Naive thymus-derived CD4-positive, alpha-beta T cell (primary cell): ENCODE data around the gene GDPD3. TPM values are rescaled to one million over a fixed set of nuclear protein-coding genes. Genes with fewer than 3 reads are reported as not detected.
"Not testable (repeated sequence)": the region's sequence is repeated elsewhere in the genome, so short reads cannot be mapped to it uniquely, and the experiment has no call there.

Experiments used
- ATAC-seq: fragments of 150-1000 bp; cut with Tn5 transposase; 2 replicates; pipeline ENCODE4 v1.10.0; 2021; ENCODE audit warnings: mild to moderate bottlenecking, moderate library complexity
- CTCF ChIA-PET: fragments of 350-600 bp; sonication (Branson Sonifier 250); formaldehyde crosslinking; loops from one replicate; lab custom pipeline; 2021; ENCODE audit warnings: antibody characterized with exemption; lab: Charles Lee
- POLR2A ChIA-PET: fragments of 350-600 bp; sonication (Branson Sonifier 250); formaldehyde crosslinking; loops from one replicate; lab custom pipeline; 2021; ENCODE audit warnings: antibody characterized with exemption, inconsistent platforms; lab: Charles Lee
- DNase-seq, 9 donors: peaks; one replicate each; pipeline versions ENCODE4 v3.0.0 to v3.0.0-alpha.2; 2020 to 2022; ENCODE audit warnings: mixed read lengths in 1 of 9
- H3K27ac ChIP-seq: one replicate; pipeline ENCODE4 v1.7.0; 2013; ENCODE audit warnings: mild to moderate bottlenecking, low read depth, low read length, moderate library complexity
- H3K27me3 ChIP-seq, 2 donors: one replicate each; pipeline ENCODE4 v1.7.0; 2013; ENCODE audit warnings: low read length in 2 of 2, mild to moderate bottlenecking in 2 of 2, moderate library complexity in 2 of 2; ENCODE audit not compliant: control insufficient read depth in 2 of 2, insufficient read depth in 2 of 2
- H3K36me3 ChIP-seq, 3 experiments: 1 replicate in 2 of 3; 2 replicates in 1 of 3; pipeline ENCODE4 v1.7.0; 2013; ENCODE audit warnings: low read length in 3 of 3, mild to moderate bottlenecking in 3 of 3, moderate library complexity in 1 of 3; ENCODE audit not compliant: insufficient read depth in 3 of 3, control insufficient read depth in 2 of 3
- H3K4me1 ChIP-seq, 2 donors: one replicate each; pipeline ENCODE4 v1.7.0; 2013; ENCODE audit warnings: low read length in 2 of 2, mild to moderate bottlenecking in 2 of 2, moderate library complexity in 1 of 2; ENCODE audit not compliant: control insufficient read depth in 2 of 2, insufficient read depth in 2 of 2
- H3K4me3 ChIP-seq: 2 replicates; pipeline ENCODE4 v1.7.0; 2013; ENCODE audit warnings: mild to moderate bottlenecking, low read length
- H3K9me3 ChIP-seq, 3 experiments: 1 replicate in 2 of 3; 2 replicates in 1 of 3; pipeline ENCODE4 v1.7.0; 2013; ENCODE audit warnings: low read length in 3 of 3; ENCODE audit not compliant: control insufficient read depth in 2 of 3
- H3K27ac Mint-ChIP-seq, 9 donors: one replicate each; pipeline ENCODE4 v1.8.0; 2020 to 2022; ENCODE audit warnings: mixed read lengths in 9 of 9, mild to moderate bottlenecking in 8 of 9, moderate library complexity in 5 of 9, inconsistent platforms in 2 of 9
- H3K27me3 Mint-ChIP-seq, 5 donors: one replicate each; pipeline ENCODE4 v1.8.0; 2021 to 2022; ENCODE audit warnings: mixed read lengths in 5 of 5, mild to moderate bottlenecking in 1 of 5
- H3K36me3 Mint-ChIP-seq, 5 donors: one replicate each; pipeline ENCODE4 v1.8.0; 2020 to 2022; ENCODE audit warnings: mixed read lengths in 5 of 5, mild to moderate bottlenecking in 3 of 5, inconsistent platforms in 1 of 5
- H3K4me1 Mint-ChIP-seq, 7 donors: one replicate each; pipeline ENCODE4 v1.8.0; 2020 to 2022; ENCODE audit warnings: mixed read lengths in 7 of 7, mild to moderate bottlenecking in 3 of 7, inconsistent platforms in 1 of 7
- H3K4me3 Mint-ChIP-seq, 10 donors: one replicate each; pipeline ENCODE4 v1.8.0; 2020 to 2022; ENCODE audit warnings: mild to moderate bottlenecking in 10 of 10, mixed read lengths in 10 of 10, moderate library complexity in 6 of 10, inconsistent platforms in 2 of 10
- H3K9me3 Mint-ChIP-seq, 11 donors: one replicate each; pipeline ENCODE4 v1.8.0; 2020 to 2022; ENCODE audit warnings: mixed read lengths in 11 of 11, mild to moderate bottlenecking in 4 of 11, inconsistent platforms in 1 of 11, moderate library complexity in 1 of 11
- intact Hi-C, 2 donors: fragments of 100-400 bp; cut with micrococcal nuclease; formaldehyde crosslinking; loops; one replicate each; pipeline ENCODE4 v1.15.1; 2023
- polyA plus RNA-seq, 2 donors: library from polyadenylated mRNA; unstranded; fragments of 300-500 nt; fragmentation: Illumina TruSeq; gene quantifications; one replicate each; pipeline ENCODE4 v1.2.3, GENCODE V29; 2021
- total RNA-seq, 6 experiments: library from RNA in 5 of 6; stranded (reverse) in 5 of 6; gene quantifications; 1 replicate in 5 of 6; 2 replicates in 1 of 6; pipeline ENCODE4 v1.2.3 and lab custom pipeline; 2021 to 2026

The GDPD3 gene
- total and polyA plus RNA-seq, 7 experiments from 2014 or later = 7.9 to 39.3 (median 12.3) TPM; not detected in 2

DNA sequence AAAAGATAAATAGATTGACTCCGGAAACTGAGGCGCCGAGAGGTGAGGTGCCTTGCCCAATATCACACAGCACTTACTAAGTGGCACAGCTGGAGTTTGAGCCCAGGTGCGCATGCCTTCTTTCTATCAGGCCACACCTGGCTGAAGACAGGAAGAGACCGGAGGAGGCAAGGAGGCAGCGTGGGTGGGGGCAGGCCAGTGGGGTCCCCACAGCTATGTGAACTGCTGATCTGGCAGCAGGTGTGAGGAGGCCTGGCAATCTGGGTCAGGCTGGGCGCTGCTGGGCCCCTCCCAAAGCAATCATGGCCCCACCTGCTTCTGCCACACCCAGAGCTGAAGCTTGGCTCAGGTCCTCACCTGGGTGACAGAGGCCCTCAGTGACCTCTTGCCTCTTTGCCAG lies 1.9 kb upstream of the GDPD3 start:
- Mint-ChIP-seq H3K27ac (peak overlapping the region in 5 of 9 donors; percentile 21 to 78 (median 41)), H3K4me3 (peak overlapping the region in 4 of 10 donors; percentile 11 to 56 (median 28)), H3K36me3 (peaks cover 0 to 26% (median 10%) of the 10 kb centered on the region in 5 donors), H3K4me1 (peaks cover 13 to 24% (median 22%) of the 10 kb centered on the region in 7 donors), H3K9me3 (peaks cover 0 to 3% (median 0%) of the 10 kb centered on the region in 11 donors), H3K27me3 (no peaks in the 10 kb centered on the region)
- ChIA-PET POLR2A (interaction anchor here (0.5 to 12.0 kb wide), 5 partner anchors 21 to 72 kb away, joined by 3 to 116 read pairs (median 3); partner anchors contain the start of genes CORO1A and TBX6), CTCF (interaction anchor here (1.6 kb wide), 1 partner anchor 67 kb away, joined by 3 read pairs; no protein-coding TSS in a partner anchor)
- DNase-seq (no peak), ATAC-seq (peak; percentile 12)
- no peak overlapping the region for H3K4me3 ChIP-seq
- H3K27ac ChIP-seq = no peak overlapping the region
- intact Hi-C loops = no loop called here
- no peaks in the 10 kb centered on the region for H3K4me1 ChIP-seq
- H3K9me3 ChIP-seq = no peaks in the 10 kb centered on the region
- H3K27me3 ChIP-seq = no peaks in the 10 kb centered on the region
- H3K36me3 ChIP-seq = peaks cover 0 to 67% (median 9%) of the 10 kb centered on the region in 3 experiments

DNA sequence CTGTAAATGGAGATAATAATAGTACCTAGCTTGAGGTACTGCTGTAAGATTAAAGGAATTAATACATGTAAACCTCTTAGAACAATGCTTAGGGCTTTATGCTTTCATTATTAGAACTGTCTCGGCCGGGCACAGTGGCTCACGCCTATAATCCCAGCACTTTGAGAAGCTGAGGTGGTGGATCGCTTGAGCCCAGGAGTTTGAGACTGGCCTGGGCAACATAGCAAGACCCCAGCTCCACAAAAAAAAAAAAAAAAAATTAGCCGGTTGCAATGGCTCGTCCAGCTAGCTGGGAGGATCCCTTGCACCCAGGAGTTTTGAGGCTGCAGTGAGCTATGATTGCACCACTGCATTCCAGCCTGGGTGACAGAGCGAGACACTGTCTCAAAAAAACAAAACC lies 1.5 kb upstream of the GDPD3 start:
- Mint-ChIP-seq H3K36me3 (peaks cover 0 to 24% (median 10%) of the 10 kb centered on the region in 5 donors), H3K4me1 (peaks cover 11 to 21% (median 18%) of the 10 kb centered on the region in 7 donors), H3K4me3 (peak overlapping the region in 4 of 10 donors; percentile 11 to 56 (median 28)), H3K27ac (peak overlapping the region in 5 of 9 donors; percentile 28 to 78 (median 41))
- H3K9me3 Mint-ChIP-seq, H3K9me3 ChIP-seq, ATAC-seq, H3K27ac ChIP-seq, H3K4me1 ChIP-seq, H3K27me3 ChIP-seq, H3K27me3 Mint-ChIP-seq, H3K4me3 ChIP-seq, DNase-seq, intact Hi-C loops: not testable (repeated sequence)
- ChIA-PET POLR2A (interaction anchor here (0.5 to 12.0 kb wide), 5 partner anchors 21 to 72 kb away, joined by 3 to 116 read pairs (median 3); partner anchors contain the start of genes CORO1A and TBX6), CTCF (interaction anchor here (0.6 to 1.6 kb wide), 2 partner anchors 23 to 67 kb away, joined by 3 read pairs; no protein-coding TSS in a partner anchor)
- peaks cover 0 to 67% (median 9%) of the 10 kb centered on the region in 3 experiments for H3K36me3 ChIP-seq

DNA sequence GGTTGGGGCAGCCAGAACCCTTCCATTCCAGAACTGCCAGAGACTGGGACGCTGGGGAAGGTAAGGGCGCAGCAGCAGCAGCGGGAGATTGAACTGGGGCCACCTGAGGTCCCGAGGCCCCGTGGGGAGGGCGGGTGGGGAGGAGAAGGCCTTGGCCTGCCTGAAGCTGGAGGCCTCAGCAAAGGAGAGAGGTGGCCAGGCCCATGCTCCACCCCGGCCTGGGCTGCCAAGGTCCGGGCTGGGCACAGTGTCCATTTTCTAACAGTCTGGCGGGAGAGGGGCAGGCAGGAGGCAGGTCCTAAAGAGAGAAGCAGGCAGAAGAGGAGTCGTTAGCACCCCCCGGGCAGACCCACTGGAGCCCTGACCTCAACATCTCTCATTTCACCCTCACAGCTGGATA lies 1.1 kb upstream of the GDPD3 start:
- DNase-seq (no peak), ATAC-seq (no peak)
- peaks cover 0 to 23% (median 8%) of the 10 kb centered on the region in 5 donors for H3K36me3 Mint-ChIP-seq
- H3K9me3 Mint-ChIP-seq = peaks cover 0 to 3% (median 0%) of the 10 kb centered on the region in 11 donors
- peak overlapping the region in 1 of 10 donors; percentile 39 for H3K4me3 Mint-ChIP-seq
- intact Hi-C loops = no loop called here
- H3K27me3 ChIP-seq = no peaks in the 10 kb centered on the region
- no peak overlapping the region for H3K27ac ChIP-seq
- ChIA-PET CTCF (interaction anchor here (0.6 to 1.6 kb wide), 2 partner anchors 24 to 68 kb away, joined by 3 read pairs; no protein-coding TSS in a partner anchor), POLR2A (interaction anchor here (1.2 to 12.0 kb wide), 3 partner anchors 23 to 70 kb away, joined by 3 to 116 read pairs (median 4); partner anchors contain the start of genes CORO1A and TBX6)
- H3K9me3 ChIP-seq = no peaks in the 10 kb centered on the region
- H3K27me3 Mint-ChIP-seq = no peaks in the 10 kb centered on the region
- no peak overlapping the region for H3K4me3 ChIP-seq
- H3K4me1 ChIP-seq = no peaks in the 10 kb centered on the region
- H3K27ac Mint-ChIP-seq = peak overlapping the region in 4 of 9 donors; percentile 32 to 59 (median 44)
- peaks cover 10 to 18% (median 15%) of the 10 kb centered on the region in 7 donors for H3K4me1 Mint-ChIP-seq
- H3K36me3 ChIP-seq = peaks cover 0 to 67% (median 9%) of the 10 kb centered on the region in 3 experiments

DNA sequence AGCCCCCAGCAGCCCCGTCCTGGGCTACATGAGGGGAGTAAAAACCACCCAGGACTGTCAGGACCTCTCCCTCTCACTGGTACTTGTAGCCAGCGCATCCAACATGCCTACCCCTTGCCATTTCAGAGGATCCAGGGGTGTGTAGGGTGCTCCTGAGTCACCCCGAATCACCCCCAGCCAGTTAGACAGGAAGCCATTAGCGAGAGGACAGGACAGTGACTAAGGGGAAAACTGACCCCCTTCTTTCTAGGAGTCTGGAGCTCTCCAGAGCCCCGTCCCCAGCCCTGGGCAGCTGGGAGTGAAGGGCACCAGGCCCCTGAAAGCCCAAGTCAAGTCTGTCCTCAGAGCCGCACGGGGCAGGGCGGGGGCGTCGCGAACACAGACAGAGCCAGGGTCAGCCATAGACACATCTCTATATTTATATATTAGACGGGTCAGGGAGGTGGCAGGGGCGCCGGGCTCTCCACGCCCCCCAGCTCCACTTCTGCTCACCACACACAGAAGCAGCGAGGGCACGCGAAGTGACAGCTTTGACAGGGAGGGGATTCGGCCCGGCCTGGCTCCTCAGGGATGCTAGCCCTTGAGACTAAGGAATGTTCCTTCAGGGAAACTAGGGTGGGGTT lies 485 bp upstream of the GDPD3 start:
- intact Hi-C loops = no loop called here
- H3K36me3 ChIP-seq = peaks cover 0 to 64% (median 9%) of the 10 kb centered on the region in 3 experiments
- H3K36me3 Mint-ChIP-seq = peaks cover 0 to 19% (median 7%) of the 10 kb centered on the region in 5 donors
- DNase-seq = no peak
- ATAC-seq = no peak
- H3K4me1 ChIP-seq = no peaks in the 10 kb centered on the region
- H3K27ac Mint-ChIP-seq = peak overlapping the region in 4 of 9 donors; percentile 5 to 65 (median 44)
- H3K27me3 ChIP-seq = no peaks in the 10 kb centered on the region
- H3K4me1 Mint-ChIP-seq = peaks cover 6 to 15% (median 11%) of the 10 kb centered on the region in 7 donors
- H3K4me3 ChIP-seq = no peak overlapping the region
- CTCF ChIA-PET = no interaction called here
- no peak overlapping the region for H3K27ac ChIP-seq
- H3K27me3 Mint-ChIP-seq = no peaks in the 10 kb centered on the region
- peak overlapping the region in 1 of 10 donors; percentile 17 for H3K4me3 Mint-ChIP-seq
- no peaks in the 10 kb centered on the region for H3K9me3 ChIP-seq
- POLR2A ChIA-PET = interaction anchor here (1.0 to 12.0 kb wide), 3 partner anchors 23 to 71 kb away, joined by 3 to 116 read pairs (median 3); partner anchors contain the start of genes CORO1A and TBX6
- peaks cover 0 to 2% (median 0%) of the 10 kb centered on the region in 11 donors for H3K9me3 Mint-ChIP-seq

DNA sequence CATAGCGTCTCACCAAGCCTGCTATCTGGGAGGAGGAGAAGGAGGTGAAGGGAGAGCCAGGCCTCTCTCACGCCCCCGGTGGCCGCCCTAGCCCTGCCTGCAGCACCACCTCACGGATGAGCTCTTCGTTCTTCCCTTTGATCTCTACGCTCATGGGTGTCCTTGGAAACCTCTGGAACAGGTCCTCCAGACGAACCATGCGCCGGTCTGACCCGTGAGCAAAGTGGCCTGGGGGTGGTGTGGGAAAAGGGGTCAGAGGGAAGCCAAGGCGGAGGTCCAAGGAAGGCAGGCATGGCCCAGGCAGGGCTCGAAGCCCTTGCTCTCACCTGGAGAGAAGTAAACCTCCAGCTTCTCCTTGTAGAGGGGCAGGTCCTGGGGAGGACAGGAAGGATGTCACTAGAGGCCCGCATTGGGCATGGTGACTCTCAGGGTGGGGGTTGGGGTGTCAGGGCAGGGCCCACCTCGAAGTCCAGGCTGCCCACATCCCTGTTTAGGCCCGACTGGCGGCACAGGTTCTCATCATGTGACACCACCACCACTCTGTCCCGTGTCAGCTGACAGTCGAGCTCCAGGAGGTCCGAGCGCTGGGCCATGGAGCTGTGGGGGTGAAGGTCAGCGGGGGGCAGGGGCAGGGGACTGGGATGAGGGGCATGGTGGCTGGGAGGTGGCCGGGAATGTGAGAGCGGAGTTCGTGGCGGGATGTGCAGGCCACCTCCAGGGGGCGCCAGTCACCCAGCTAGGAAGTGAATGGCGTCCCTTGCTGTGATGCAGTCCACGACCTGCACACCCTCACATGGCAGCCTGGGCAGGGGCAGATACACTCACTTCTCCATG lies 923 bp downstream of the GDPD3 start:
- intact Hi-C loops = loop anchor here in 1 of 2 donors (1.0 kb wide), 2 partner anchors 44 to 297 kb away; no protein-coding TSS in a partner anchor
- Mint-ChIP-seq H3K36me3 (peaks cover 0 to 25% (median 7%) of the 10 kb centered on the region in 5 donors), H3K4me1 (peaks cover 6 to 15% (median 11%) of the 10 kb centered on the region in 7 donors), H3K27me3 (no peaks in the 10 kb centered on the region), H3K4me3 (no peak overlapping the region), H3K27ac (peak overlapping the region in 2 of 9 donors; percentile 12 to 38), H3K9me3 (peaks cover 0 to 2% (median 0%) of the 10 kb centered on the region in 11 donors)
- peak; percentile 60 for ATAC-seq
- DNase-seq = peak in 7 of 9 donors; percentile 31 to 76 (median 35)
- ChIA-PET POLR2A (interaction anchor here (1.2 to 12.0 kb wide), 5 partner anchors 8 to 72 kb away, joined by 3 to 116 read pairs (median 7); partner anchors contain the start of genes CORO1A and TBX6), CTCF (interaction anchor here (0.7 to 1.4 kb wide), 8 partner anchors 9 to 516 kb away, joined by 3 to 5 read pairs (median 3); partner anchors contain the start of gene CORO1A)
- Histone ChIP-seq H3K4me3 (no peak overlapping the region), H3K36me3 (peaks cover 0 to 62% (median 8%) of the 10 kb centered on the region in 3 experiments), H3K27ac (no peak overlapping the region), H3K9me3 (no peaks in the 10 kb centered on the region), H3K27me3 (no peaks in the 10 kb centered on the region), H3K4me1 (no peaks in the 10 kb centered on the region)
